GM06990 (cell line): ENCODE data around the gene MTCL1.

Experiments used
- DNase-seq: peaks from one replicate; pipeline ENCODE4 v3.0.0-alpha.2; 2011; ENCODE audit not compliant: insufficient read length; ENCODE audit errors: extremely low read depth
- H3K27me3 ChIP-seq: replicated peaks from 2 replicates; pipeline ENCODE4 v1.6.0; 2011; ENCODE audit warnings: low read length; ENCODE audit not compliant: control insufficient read depth, insufficient read depth
- H3K36me3 ChIP-seq: 2 replicates; pipeline ENCODE4 v1.5.1; 2011; ENCODE audit warnings: low read length; ENCODE audit not compliant: control insufficient read depth, insufficient read depth
- H3K4me3 ChIP-seq: replicated peaks from 2 replicates; pipeline ENCODE4 v1.5.1; 2011; ENCODE audit warnings: low read depth, mild to moderate bottlenecking, control low read depth, low read length
- TF ChIP-seq, protein P1 (sequence below): IDR thresholded peaks from 2 replicates; pipeline ENCODE4 v1.5.1; 2011; ENCODE audit warnings: low read length, control low read depth, mild to moderate bottlenecking, inconsistent platforms; ENCODE audit not compliant: insufficient read depth, poor library complexity, severe bottlenecking

Gene MTCL1

GRCh38 chr18:8735274-8735673 is 29.9 kb downstream of the MTCL1 start:
- H3K27me3 ChIP-seq = no peaks in the 10 kb centered on the region; the same call in none of the 2 replicates
- TF ChIP-seq, protein P1, sequence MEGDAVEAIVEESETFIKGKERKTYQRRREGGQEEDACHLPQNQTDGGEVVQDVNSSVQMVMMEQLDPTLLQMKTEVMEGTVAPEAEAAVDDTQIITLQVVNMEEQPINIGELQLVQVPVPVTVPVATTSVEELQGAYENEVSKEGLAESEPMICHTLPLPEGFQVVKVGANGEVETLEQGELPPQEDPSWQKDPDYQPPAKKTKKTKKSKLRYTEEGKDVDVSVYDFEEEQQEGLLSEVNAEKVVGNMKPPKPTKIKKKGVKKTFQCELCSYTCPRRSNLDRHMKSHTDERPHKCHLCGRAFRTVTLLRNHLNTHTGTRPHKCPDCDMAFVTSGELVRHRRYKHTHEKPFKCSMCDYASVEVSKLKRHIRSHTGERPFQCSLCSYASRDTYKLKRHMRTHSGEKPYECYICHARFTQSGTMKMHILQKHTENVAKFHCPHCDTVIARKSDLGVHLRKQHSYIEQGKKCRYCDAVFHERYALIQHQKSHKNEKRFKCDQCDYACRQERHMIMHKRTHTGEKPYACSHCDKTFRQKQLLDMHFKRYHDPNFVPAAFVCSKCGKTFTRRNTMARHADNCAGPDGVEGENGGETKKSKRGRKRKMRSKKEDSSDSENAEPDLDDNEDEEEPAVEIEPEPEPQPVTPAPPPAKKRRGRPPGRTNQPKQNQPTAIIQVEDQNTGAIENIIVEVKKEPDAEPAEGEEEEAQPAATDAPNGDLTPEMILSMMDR = no peak
- H3K36me3 ChIP-seq = no peaks in the 10 kb centered on the region
- no peak for DNase-seq
- H3K4me3 ChIP-seq = no peak overlapping the region

DNA sequence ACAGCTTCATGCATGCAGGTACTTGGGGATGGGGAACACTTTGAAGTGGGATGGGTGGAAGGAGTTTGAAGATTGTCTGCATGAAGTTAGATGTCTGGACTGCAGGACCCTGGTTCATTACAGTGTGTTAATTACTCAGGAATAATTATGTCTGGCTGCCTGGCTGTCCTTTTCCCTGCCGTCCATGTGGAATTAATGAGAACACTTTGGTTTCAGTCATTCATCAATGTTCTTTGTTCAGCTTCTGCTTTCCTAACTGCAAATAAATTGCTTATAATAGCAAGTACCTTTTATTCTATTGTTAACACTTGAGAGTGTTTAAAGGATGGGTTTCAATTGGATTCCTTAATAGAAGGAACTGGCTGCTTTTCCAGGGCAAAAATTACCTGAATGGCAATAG is 35.8 kb downstream of the MTCL1 start:
- no peaks in the 10 kb centered on the region; the same call in 1 of the 2 replicates for H3K27me3 ChIP-seq
- H3K36me3 ChIP-seq = no peaks in the 10 kb centered on the region
- TF ChIP-seq, protein P1 = no peak
- H3K4me3 ChIP-seq = no peak overlapping the region
- DNase-seq = no peak

DNA sequence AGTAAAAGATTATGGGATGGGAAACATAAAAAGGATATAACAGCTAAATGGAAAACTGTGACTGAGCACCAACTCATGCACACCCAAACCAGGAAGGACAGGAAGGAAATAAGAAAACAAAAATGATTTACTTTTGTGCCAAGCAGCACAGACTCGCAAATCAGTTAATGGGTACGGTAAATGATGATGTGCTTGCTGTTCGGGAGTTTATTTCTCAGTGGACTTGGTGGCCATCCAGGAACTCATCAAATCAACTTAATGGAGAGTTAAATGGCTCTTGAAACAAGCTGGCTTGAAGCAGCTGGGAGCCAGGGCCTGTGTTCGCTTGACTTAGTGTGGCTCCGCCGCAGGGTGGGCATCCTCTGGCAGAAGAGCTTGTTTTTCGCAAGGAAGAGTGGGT is 36.2 kb downstream of the MTCL1 start:
- H3K4me3 ChIP-seq = no peak overlapping the region
- H3K27me3 ChIP-seq = no peaks in the 10 kb centered on the region; the same call in 1 of the 2 replicates
- TF ChIP-seq, protein P1 = no peak
- no peaks in the 10 kb centered on the region for H3K36me3 ChIP-seq
- no peak for DNase-seq

DNA sequence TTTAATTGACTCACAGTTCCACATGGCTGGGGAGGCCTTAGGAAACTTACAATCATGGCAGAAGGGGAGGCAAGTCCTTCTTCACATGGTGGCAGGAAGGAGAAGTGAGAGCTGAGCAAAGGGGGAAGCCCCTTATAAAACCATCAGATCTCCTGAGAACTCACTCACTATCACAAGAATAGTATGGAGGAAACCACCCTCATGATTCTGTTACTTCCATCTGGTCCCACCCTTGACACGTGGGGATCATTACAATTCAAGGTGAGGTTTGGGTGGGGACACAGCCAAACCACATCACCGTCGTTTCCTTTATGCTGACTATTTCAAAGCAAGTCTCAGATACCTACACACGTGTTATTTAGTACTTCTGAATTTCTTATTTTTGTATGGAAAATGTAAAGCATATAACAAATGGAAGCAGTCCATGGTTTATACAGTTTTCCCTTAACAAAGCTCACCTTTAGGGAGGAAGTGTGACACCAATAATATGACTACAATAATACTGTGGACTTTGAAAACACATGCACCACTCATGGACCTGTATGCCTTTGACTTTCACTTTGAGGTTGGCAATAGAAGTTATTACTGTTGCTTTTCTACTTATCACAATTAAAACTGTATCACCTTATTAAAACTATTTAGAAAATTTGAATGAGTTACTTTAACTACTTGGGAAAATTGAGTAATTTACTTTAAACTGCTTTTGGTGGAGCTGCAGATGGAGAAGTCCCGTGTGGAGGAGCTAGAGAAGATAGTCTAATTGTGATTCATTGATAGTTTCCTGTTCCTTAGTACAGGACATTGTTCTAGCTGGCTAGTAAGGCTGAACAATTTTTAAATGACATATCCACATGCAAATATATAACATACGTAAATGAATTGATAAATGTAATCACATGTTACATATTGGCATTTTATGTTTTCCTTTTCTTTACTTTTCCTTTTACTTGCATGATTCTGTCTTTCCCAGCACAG is 37.3 kb downstream of the MTCL1 start:
- no peak for DNase-seq
- Histone ChIP-seq H3K4me3 (no peak overlapping the region), H3K27me3 (no peaks in the 10 kb centered on the region; the same call in 1 of the 2 replicates), H3K36me3 (no peaks in the 10 kb centered on the region)
- TF ChIP-seq, protein P1 = no peak

GRCh38 chr18:8744038-8744437 is 38.7 kb downstream of the MTCL1 start:
- DNase-seq = no peak
- TF ChIP-seq, protein P1 = no peak
- H3K4me3 ChIP-seq = no peak overlapping the region
- H3K36me3 ChIP-seq = no peaks in the 10 kb centered on the region
- no peaks in the 10 kb centered on the region for H3K27me3 ChIP-seq
